ENCODE results near the gene MDM2.

DNA sequence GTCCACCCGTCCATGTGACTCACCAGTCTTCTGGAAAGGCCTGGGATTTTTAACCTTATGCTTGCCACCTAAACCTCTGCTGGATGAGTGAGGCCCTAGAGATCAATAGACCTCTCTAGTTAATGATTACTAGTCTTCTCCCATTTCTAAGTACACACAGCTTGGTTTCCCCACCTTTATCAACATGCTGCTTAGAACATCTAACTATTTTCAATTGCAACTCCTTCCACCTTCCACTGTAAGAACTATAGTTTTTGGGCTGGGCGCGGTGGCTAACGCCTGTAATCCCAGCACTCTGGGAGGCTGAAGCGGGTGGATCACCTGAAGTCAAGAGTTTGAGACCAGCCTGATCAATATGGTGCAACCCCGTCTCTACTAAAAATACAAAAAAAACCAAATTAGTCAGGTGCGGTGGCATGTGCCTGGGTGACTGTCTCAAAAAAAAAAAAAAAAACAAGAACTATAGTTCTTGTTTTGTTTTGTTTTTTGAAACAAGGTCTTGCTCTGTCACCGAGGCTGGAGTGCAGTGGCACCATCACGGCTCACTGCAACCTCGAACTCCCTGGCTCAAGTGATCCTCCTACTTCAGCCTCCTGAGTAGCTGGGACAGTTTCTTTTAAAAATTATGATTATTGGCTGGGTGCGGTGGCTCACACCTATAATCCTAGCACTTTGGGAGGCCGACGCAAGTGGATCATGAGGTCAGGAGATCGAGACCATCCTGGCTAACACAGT is 18.7 kb upstream of the MDM2 start:
- no peak for TF ChIP-seq EZH2 (IDR thresholded peaks at IDR 0.05; ENCODE audit: low read length, missing control alignments)
- TF ChIP-seq, protein P1, sequence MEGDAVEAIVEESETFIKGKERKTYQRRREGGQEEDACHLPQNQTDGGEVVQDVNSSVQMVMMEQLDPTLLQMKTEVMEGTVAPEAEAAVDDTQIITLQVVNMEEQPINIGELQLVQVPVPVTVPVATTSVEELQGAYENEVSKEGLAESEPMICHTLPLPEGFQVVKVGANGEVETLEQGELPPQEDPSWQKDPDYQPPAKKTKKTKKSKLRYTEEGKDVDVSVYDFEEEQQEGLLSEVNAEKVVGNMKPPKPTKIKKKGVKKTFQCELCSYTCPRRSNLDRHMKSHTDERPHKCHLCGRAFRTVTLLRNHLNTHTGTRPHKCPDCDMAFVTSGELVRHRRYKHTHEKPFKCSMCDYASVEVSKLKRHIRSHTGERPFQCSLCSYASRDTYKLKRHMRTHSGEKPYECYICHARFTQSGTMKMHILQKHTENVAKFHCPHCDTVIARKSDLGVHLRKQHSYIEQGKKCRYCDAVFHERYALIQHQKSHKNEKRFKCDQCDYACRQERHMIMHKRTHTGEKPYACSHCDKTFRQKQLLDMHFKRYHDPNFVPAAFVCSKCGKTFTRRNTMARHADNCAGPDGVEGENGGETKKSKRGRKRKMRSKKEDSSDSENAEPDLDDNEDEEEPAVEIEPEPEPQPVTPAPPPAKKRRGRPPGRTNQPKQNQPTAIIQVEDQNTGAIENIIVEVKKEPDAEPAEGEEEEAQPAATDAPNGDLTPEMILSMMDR (conservative IDR thresholded peaks at IDR 0.05 in 1 of 2, IDR thresholded peaks at IDR 0.05 in 1 of 2; ENCODE audit: low read depth in 1 of 2, low read length in 2 of 2) = no peak
